ENCODE results near the gene POGZ.

DNA sequence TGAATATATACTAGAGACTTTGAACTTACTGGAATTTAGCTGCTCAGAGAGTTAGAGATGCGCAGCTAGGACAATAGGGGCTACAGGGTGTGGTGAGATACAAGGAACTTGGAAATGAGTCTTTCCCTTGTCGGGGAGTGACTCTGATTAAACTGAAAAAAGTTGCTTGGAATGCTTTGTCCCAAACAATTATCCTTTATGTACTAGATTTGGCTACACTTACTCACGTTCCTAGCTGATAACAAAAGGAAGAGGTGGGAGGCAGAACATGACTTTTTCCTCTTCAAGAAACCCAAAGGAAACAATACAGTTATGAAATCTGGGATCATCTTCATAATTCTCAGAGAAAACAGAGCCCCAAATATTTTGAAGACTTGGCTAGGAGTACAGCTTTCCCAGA is 45.0 kb upstream of the POGZ start:
- TF ChIP-seq SPI1 (IDR thresholded peaks at IDR 0.05; ENCODE audit: borderline replicate concordance, low read depth) (no peak), CTCF (IDR thresholded peaks at IDR 0.05; ENCODE audit: insufficient read depth, low read length) (no peak), GABPA (IDR thresholded peaks at IDR 0.05; ENCODE audit: low read depth) (no peak), POLR2AphosphoS5 (IDR thresholded peaks at IDR 0.05; ENCODE audit: low read depth) (no peak)
- TF ChIP-seq, protein P1, sequence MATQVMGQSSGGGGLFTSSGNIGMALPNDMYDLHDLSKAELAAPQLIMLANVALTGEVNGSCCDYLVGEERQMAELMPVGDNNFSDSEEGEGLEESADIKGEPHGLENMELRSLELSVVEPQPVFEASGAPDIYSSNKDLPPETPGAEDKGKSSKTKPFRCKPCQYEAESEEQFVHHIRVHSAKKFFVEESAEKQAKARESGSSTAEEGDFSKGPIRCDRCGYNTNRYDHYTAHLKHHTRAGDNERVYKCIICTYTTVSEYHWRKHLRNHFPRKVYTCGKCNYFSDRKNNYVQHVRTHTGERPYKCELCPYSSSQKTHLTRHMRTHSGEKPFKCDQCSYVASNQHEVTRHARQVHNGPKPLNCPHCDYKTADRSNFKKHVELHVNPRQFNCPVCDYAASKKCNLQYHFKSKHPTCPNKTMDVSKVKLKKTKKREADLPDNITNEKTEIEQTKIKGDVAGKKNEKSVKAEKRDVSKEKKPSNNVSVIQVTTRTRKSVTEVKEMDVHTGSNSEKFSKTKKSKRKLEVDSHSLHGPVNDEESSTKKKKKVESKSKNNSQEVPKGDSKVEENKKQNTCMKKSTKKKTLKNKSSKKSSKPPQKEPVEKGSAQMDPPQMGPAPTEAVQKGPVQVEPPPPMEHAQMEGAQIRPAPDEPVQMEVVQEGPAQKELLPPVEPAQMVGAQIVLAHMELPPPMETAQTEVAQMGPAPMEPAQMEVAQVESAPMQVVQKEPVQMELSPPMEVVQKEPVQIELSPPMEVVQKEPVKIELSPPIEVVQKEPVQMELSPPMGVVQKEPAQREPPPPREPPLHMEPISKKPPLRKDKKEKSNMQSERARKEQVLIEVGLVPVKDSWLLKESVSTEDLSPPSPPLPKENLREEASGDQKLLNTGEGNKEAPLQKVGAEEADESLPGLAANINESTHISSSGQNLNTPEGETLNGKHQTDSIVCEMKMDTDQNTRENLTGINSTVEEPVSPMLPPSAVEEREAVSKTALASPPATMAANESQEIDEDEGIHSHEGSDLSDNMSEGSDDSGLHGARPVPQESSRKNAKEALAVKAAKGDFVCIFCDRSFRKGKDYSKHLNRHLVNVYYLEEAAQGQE (IDR thresholded peaks at IDR 0.05; ENCODE audit: insufficient replicate concordance, low read depth): no peak
